Measurements from ENCODE around the gene NGEF.

The NGEF gene

GRCh38 chr2:232887171-232887850 is 125.7 kb downstream of the NGEF start:
- FAIRE-seq (no peak), DNase-seq (ENCODE audit: low spot score) (no peak)

GRCh38 chr2:232886632-232887031 is 126.4 kb downstream of the NGEF start:
- FAIRE-seq (no peak), DNase-seq (ENCODE audit: low spot score) (no peak)

- peak; percentile 93 for FAIRE-seq
These were observed 126.9 kb downstream of the NGEF start for GRCh38 chr2:232886176-232886575.

GRCh38 chr2:232885264-232885961 is 127.6 kb downstream of the NGEF start:
- FAIRE-seq (no peak), DNase-seq (ENCODE audit: low spot score) (no peak)

More at GRCh38 chr2:232886176-232886575, 126.9 kb downstream of the NGEF start:
- no peak for DNase-seq (ENCODE audit: low spot score)

GRCh38 chr2:232884549-232885263 is 128.3 kb downstream of the NGEF start:
- no peak for FAIRE-seq
- DNase-seq (ENCODE audit: low spot score): no peak

GRCh38 chr2:232884001-232884421 is 129.0 kb downstream of the NGEF start:
- DNase-seq (ENCODE audit: low spot score) (no peak), FAIRE-seq (no peak)

- FAIRE-seq (no peak), DNase-seq (ENCODE audit: low spot score) (no peak)
These were observed 129.8 kb downstream of the NGEF start for GRCh38 chr2:232883116-232883721.

GRCh38 chr2:232882505-232883115 is 130.4 kb downstream of the NGEF start:
- FAIRE-seq: no peak

GRCh38 chr2:232882085-232882484 is 131.0 kb downstream of the NGEF start:
- DNase-seq (ENCODE audit: low spot score) (no peak), FAIRE-seq (no peak)

More at GRCh38 chr2:232882505-232883115, 130.4 kb downstream of the NGEF start:
- no peak for DNase-seq (ENCODE audit: low spot score)

- no peak for FAIRE-seq
These were observed 132.2 kb downstream of the NGEF start for GRCh38 chr2:232880764-232881351.

GRCh38 chr2:232879618-232880494 is 133.2 kb downstream of the NGEF start:
- DNase-seq (ENCODE audit: low spot score): no peak
- FAIRE-seq: no peak

More at GRCh38 chr2:232880764-232881351, 132.2 kb downstream of the NGEF start:
- no peak for DNase-seq (ENCODE audit: low spot score)

GRCh38 chr2:232878855-232879617 is 134.0 kb downstream of the NGEF start:
- FAIRE-seq: no peak

GRCh38 chr2:232877940-232878511 is 135.0 kb downstream of the NGEF start:
- FAIRE-seq (no peak), DNase-seq (ENCODE audit: low spot score) (no peak)

More at GRCh38 chr2:232878855-232879617, 134.0 kb downstream of the NGEF start:
- DNase-seq (ENCODE audit: low spot score): no peak

- FAIRE-seq (no peak), DNase-seq (ENCODE audit: low spot score) (no peak)
These were observed 136.0 kb downstream of the NGEF start for GRCh38 chr2:232876978-232877441.

GRCh38 chr2:232876161-232876977 is 136.7 kb downstream of the NGEF start:
- FAIRE-seq: no peak
- DNase-seq (ENCODE audit: low spot score): no peak

- FAIRE-seq (no peak), DNase-seq (ENCODE audit: low spot score) (no peak)
These were observed 137.6 kb downstream of the NGEF start for GRCh38 chr2:232875256-232876121.

All from urothelium cell line (cell line).